CD4-positive, alpha-beta T cell (primary cell): ENCODE measurements around the gene RNF169. TPM values are rescaled to one million over a fixed set of nuclear protein-coding genes. Genes with fewer than 3 reads are reported as not detected.
A peak's percentile ranks its signal among the peaks of the same experiment; 100 is the strongest.

ENCODE experiments used
- ATAC-seq: fragments of 200-7000 bp; cut with Tn5 transposase; one replicate; pipeline ENCODE4 v1.10.0; 2022; ENCODE audit warnings: mild to moderate bottlenecking; ENCODE audit not compliant: poor library complexity
- CTCF ChIA-PET: fragments of 350-600 bp; sonication (Branson Sonifier 250); formaldehyde crosslinking; loops from one replicate; lab custom pipeline; 2021; ENCODE audit warnings: antibody characterized with exemption, inconsistent platforms; lab: Charles Lee
- POLR2A ChIA-PET: fragments of 350-600 bp; sonication (Branson Sonifier 250); formaldehyde crosslinking; loops from one replicate; lab custom pipeline; 2021; ENCODE audit warnings: antibody characterized with exemption, inconsistent platforms; lab: Charles Lee
- DNase-seq, 14 experiments: peaks; one replicate each; pipeline ENCODE4 v3.0.0-alpha.2; 2013 to 2020; ENCODE audit warnings: mixed read lengths in 2 of 14
- H3K27ac ChIP-seq, 2 donors: one replicate each; pipeline versions ENCODE4 v1.5.1 to v1.7.0; 2013; ENCODE audit warnings: low read length in 2 of 2, low read depth in 1 of 2, mild to moderate bottlenecking in 1 of 2
- H3K27me3 ChIP-seq, 2 experiments: 1 replicate in 1 of 2; 2 replicates in 1 of 2; pipeline versions ENCODE4 v1.6.1 to v1.7.0; 2013; ENCODE audit warnings: low read length in 2 of 2, control low read depth in 1 of 2, mild to moderate bottlenecking in 1 of 2, moderate library complexity in 1 of 2; ENCODE audit not compliant: insufficient read depth in 2 of 2, control insufficient read depth in 1 of 2
- H3K36me3 ChIP-seq: one replicate; pipeline ENCODE4 v1.6.1; 2013; ENCODE audit warnings: low read length, control low read depth; ENCODE audit not compliant: insufficient read depth
- H3K4me1 ChIP-seq: one replicate; pipeline ENCODE4 v1.6.1; 2013; ENCODE audit warnings: low read length, control low read depth; ENCODE audit not compliant: insufficient read depth
- H3K4me3 ChIP-seq: one replicate; pipeline ENCODE4 v1.5.1; 2013; ENCODE audit warnings: mild to moderate bottlenecking, low read length, moderate library complexity
- H3K9me3 ChIP-seq, 2 experiments: 1 replicate in 1 of 2; 2 replicates in 1 of 2; pipeline versions ENCODE4 v1.6.1 to v1.7.0; 2013; ENCODE audit warnings: low read length in 2 of 2, mild to moderate bottlenecking in 2 of 2, control low read depth in 1 of 2, moderate library complexity in 1 of 2; ENCODE audit not compliant: control insufficient read depth in 1 of 2, insufficient read depth in 1 of 2
- H3K27ac Mint-ChIP-seq: one replicate; pipeline ENCODE4 v1.8.0; 2020; ENCODE audit warnings: mixed read lengths
- H3K27me3 Mint-ChIP-seq: one replicate; pipeline ENCODE4 v1.8.0; 2021; ENCODE audit warnings: mixed read lengths
- H3K36me3 Mint-ChIP-seq: one replicate; pipeline ENCODE4 v1.8.0; 2021; ENCODE audit warnings: low read depth, mixed read lengths
- H3K4me1 Mint-ChIP-seq: one replicate; pipeline ENCODE4 v1.8.0; 2021; ENCODE audit warnings: low read depth, mixed read lengths
- H3K4me3 Mint-ChIP-seq: one replicate; pipeline ENCODE4 v1.8.0; 2020; ENCODE audit warnings: mild to moderate bottlenecking, mixed read lengths
- H3K9me3 Mint-ChIP-seq: one replicate; pipeline ENCODE4 v1.8.0; 2020; ENCODE audit warnings: mixed read lengths
- CTCF ChIP-seq: fragments of 200-600 bp; IDR thresholded peaks from one replicate; pipeline ENCODE4 v1.8.0; 2022; ENCODE audit warnings: antibody characterized with exemption, mild to moderate bottlenecking
- intact Hi-C, 2 experiments: fragments of 100-400 bp; cut with DNase I in 1 of 2; cut with micrococcal nuclease in 1 of 2; formaldehyde crosslinking; loops; one replicate each; pipeline versions ENCODE4 v1.15.1 to v1.9.0; 2023 to 2025; cut with DNase I, micrococcal nuclease
- total RNA-seq, 174 experiments: library from RNA in 2 of 174; stranded (reverse) in 2 of 174; gene quantifications; one replicate each; pipeline ENCODE4 v1.2.3 and lab custom pipeline; 2021 to 2026

RNF169 gene
- total RNA-seq, 2 experiments from 2014 or later: 15.2 to 15.5 TPM

GRCh38 chr11:74784726-74785125 lies 36.1 kb downstream of the RNF169 start:
- Histone ChIP-seq H3K27me3 (no peaks in the 10 kb centered on the region), H3K27ac (no peak overlapping the region), H3K4me3 (no peak overlapping the region), H3K9me3 (no peaks in the 10 kb centered on the region), H3K4me1 (peaks cover 24% of the 10 kb centered on the region), H3K36me3 (peaks cover 1% of the 10 kb centered on the region)
- peaks cover 13% of the 10 kb centered on the region for H3K36me3 Mint-ChIP-seq
- TF ChIP-seq CTCF: no peak
- ChIA-PET POLR2A (interaction anchor here (1.1 kb wide), 1 partner anchor 35 kb away, joined by 4 read pairs; no protein-coding TSS in a partner anchor), CTCF (interaction anchor here (1.1 kb wide), 1 partner anchor 46 kb away, joined by 3 read pairs; no protein-coding TSS in a partner anchor)
- H3K27me3 Mint-ChIP-seq: no peaks in the 10 kb centered on the region
- no peak for DNase-seq
- intact Hi-C loops: no loop called here
- peaks cover 12% of the 10 kb centered on the region for H3K4me1 Mint-ChIP-seq
- no peak overlapping the region for H3K4me3 Mint-ChIP-seq
- peak overlapping the region; percentile 19 for H3K27ac Mint-ChIP-seq
- H3K9me3 Mint-ChIP-seq: no peaks in the 10 kb centered on the region
- ATAC-seq: no peak

GRCh38 chr11:74786574-74786973 lies 37.9 kb downstream of the RNF169 start:
- intact Hi-C loops: no loop called here
- Mint-ChIP-seq H3K4me1 (peaks cover 12% of the 10 kb centered on the region), H3K27me3 (no peaks in the 10 kb centered on the region), H3K27ac (no peak overlapping the region), H3K9me3 (no peaks in the 10 kb centered on the region), H3K36me3 (peaks cover 32% of the 10 kb centered on the region), H3K4me3 (no peak overlapping the region)
- CTCF ChIA-PET: interaction anchor here (0.7 to 1.0 kb wide), 2 partner anchors 46 to 1659 kb away, joined by 3 read pairs; no protein-coding TSS in a partner anchor
- no peak for DNase-seq
- no peaks in the 10 kb centered on the region for H3K27me3 ChIP-seq
- H3K4me1 ChIP-seq: peaks cover 21% of the 10 kb centered on the region
- no peak overlapping the region for H3K4me3 ChIP-seq
- POLR2A ChIA-PET: no interaction called here
- peaks cover 0 to 6% of the 10 kb centered on the region in 2 experiments for H3K9me3 ChIP-seq
- no peak for TF ChIP-seq CTCF
- ATAC-seq: no peak
- H3K27ac ChIP-seq: no peak overlapping the region
- H3K36me3 ChIP-seq: peaks cover 20% of the 10 kb centered on the region

- ChIA-PET CTCF (no interaction called here), POLR2A (no interaction called here)
- no peak for ATAC-seq
- Histone ChIP-seq H3K9me3 (peaks cover 0 to 6% of the 10 kb centered on the region in 2 experiments), H3K27me3 (no peaks in the 10 kb centered on the region), H3K4me3 (no peak overlapping the region), H3K4me1 (no peaks in the 10 kb centered on the region), H3K36me3 (peaks cover 49% of the 10 kb centered on the region), H3K27ac (no peak overlapping the region)
- Mint-ChIP-seq H3K4me1 (peaks cover 8% of the 10 kb centered on the region), H3K27ac (no peak overlapping the region), H3K9me3 (no peaks in the 10 kb centered on the region), H3K27me3 (no peaks in the 10 kb centered on the region), H3K36me3 (peaks cover 80% of the 10 kb centered on the region), H3K4me3 (no peak overlapping the region)
- TF ChIP-seq CTCF: no peak
- no peak for DNase-seq
- intact Hi-C loops: no loop called here
Measured at GRCh38 chr11:74791333-74792100, 42.9 kb downstream of the RNF169 start.
